ENCODE data around the gene CDC42BPG. TPM values are rescaled to one million over a fixed set of nuclear protein-coding genes. Genes with fewer than 3 reads are reported as not detected.
"Not testable (repeated sequence)": the region's sequence is repeated elsewhere in the genome, so short reads cannot be mapped to it uniquely, and the experiment has no call there.

The CDC42BPG gene
- total RNA-seq, 1 donor from 2014 or later: 0.42 TPM

GRCh38 chr11:64836448-64837072 is 7.9 kb downstream of the CDC42BPG start:
- intact Hi-C loops (cut with micrococcal nuclease): no loop called here

GRCh38 chr11:64835616-64836447 is 8.6 kb downstream of the CDC42BPG start:
- intact Hi-C loops (cut with micrococcal nuclease): no loop called here

DNA sequence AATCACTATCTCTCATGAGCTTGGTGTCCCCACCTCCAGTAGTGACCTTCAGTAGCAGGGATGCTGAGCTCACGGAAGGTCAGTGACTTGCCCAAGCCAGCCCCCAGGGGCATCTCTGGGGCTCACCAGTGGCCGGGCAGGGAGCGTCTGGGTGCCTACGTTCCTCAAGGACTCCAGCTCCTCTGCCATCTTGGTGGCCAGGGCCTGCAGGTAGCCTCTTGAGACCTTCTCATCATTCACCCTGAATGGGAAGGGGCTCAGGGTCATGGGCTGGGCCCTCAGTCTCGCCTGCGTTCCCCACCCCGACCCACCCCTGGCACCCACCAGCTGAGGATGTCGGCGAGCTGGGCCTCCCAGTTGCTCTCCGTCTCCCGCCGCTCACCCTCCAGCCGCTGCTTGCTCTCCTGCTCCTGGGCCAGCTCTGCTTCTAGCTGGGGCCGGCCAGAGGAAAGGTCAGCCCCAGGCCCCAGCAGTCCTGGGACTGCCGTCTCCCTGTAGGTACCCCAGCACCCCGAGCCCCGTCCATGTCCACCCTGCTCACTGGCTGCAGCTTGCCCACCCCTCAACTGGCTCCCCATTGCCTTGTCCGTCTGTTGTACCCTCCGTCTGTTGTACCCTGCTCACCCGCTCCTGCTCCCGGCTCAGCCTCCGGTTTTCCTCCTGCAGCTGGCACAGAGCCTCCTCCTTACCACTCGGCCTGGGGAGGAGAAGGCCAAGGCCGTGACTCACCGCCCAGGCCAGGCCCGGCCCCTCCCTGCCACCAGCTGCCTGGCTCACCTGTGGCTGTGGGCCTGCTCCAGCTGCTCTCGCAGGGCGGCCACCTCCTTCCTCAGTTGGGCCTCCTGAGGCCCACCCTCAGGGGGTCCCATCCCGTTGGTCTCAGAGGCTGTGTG is 9.5 kb downstream of the CDC42BPG start:
- intact Hi-C loops (cut with micrococcal nuclease): no loop called here

GRCh38 chr11:64834031-64834722 is 10.3 kb downstream of the CDC42BPG start:
- intact Hi-C loops (cut with micrococcal nuclease): no loop called here

DNA sequence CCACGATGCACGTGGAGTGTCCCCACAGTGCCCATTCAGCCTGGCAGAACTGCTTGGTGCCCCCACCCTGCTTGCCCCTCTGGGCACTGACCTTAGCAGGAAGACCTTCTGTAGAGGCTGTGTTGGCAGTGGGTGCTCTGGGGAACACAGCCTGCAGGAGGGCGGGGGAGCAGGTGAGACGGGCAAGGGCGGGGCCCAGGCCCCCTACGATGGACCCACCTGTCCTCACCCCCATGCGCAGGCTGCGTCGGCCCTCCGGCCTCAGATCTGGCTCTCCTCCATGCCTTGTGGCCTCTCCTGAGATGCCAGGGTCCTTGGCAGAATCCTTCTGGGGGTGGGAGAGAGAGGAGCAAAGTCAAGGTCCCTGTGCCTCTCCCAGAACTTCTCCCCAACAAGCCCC is 10.9 kb downstream of the CDC42BPG start:
- intact Hi-C loops (cut with micrococcal nuclease): no loop called here

GRCh38 chr11:64833198-64833502 is 11.3 kb downstream of the CDC42BPG start:
- intact Hi-C loops (cut with micrococcal nuclease): no loop called here

- intact Hi-C loops (cut with micrococcal nuclease): no loop called here
Observed at GRCh38 chr11:64832467-64833197, 11.8 kb downstream of the CDC42BPG start.

GRCh38 chr11:64831411-64831891 is 13.0 kb downstream of the CDC42BPG start:
- intact Hi-C loops (cut with micrococcal nuclease): no loop called here

DNA sequence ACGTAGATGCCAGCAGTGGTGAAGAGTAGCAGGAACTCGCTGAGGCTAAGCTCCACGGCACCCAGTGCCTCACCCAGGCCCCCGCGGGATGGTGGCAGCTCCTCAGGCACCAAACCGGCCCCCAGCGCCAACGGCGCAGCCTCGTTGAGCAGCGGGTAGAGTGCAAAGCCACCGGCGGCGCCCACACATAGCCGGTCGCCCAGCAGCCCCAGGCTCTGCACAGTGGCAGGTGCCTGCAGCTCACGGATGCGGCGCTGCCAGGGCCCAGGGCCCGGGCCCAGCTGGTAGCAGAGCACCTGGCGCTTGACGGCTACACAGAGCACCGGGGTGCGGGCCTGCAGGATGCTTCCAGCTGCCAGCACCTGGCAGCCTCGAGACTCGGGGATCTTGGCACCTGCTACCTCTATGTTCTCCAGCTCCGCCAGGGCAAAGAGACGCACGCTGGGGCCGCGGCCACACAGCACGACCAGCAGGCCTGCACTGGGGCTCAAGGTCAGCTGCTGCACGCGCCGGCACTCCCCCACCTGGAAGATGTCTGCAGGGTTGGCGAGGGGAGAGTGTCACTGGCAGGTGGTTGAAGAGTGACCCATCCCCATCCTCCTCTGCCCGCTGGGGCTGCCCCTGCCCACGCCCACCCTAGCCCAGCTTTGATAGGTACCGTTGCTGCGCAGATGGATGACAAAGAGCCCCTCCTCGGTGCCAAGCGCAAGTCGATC is 14.8 kb downstream of the CDC42BPG start:
- intact Hi-C loops (cut with micrococcal nuclease): no loop called here

DNA sequence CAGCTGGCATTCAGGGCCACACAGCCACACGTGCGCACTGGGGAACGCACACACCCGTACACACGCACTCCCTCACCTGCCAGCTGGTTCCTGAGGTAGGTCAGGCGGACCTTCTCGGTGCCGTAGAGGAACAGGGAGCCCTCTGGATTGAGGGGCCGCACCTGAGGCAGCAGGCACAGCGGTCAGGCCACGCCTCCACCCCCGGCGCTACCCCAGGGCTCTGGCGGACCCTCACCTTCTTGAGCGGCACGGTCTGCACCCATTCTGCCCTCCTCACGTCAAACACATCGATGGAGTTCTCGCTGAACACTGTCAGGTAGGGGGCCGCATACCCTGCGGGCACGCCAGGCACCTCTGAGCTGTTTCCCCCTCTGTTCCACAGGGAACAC is 17.0 kb downstream of the CDC42BPG start:
- intact Hi-C loops (cut with micrococcal nuclease): no loop called here

DNA sequence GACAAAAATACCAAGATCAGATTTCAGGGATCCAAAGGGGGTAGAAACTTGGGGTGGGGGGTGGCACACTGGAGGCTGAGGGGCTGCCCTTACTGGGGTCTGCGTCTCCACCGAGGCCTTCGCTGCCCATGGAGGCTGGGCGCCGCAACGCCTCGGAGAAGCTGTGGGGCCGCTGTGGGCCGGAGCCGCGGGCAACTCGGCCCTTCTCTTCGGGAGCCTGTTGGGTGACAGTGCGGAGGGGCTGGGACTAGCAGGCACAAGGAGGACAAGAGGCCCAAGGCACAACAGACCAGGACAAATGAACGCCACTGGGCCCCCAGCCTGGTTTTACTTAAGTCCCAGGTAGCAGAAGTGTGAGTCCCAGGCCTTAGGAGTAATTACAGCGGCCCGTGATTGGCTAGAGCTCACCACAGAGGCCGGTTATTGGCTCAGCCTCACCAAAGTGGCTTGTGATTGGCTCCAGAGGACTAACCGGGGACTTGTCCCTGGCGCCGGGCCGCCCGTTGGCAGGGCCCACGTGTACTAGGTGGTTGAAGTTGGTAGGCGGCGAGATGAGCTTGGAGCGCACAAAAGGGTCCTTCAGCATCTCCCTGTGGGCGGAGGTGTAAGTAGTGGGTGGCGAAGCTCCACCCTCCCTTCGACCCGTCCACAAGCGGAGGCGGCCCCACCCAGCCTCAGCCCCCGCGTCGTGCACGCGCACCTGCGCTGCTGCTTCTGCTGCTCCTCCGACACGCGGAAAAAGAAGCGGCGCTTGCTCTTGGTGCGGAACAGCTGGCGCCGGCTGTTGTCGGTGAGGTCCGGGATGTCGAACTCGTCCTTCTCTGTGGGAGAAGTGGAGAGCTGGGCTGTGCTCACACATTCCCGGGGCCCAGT is 17.6 kb downstream of the CDC42BPG start:
- intact Hi-C loops (cut with micrococcal nuclease): no loop called here

DNA sequence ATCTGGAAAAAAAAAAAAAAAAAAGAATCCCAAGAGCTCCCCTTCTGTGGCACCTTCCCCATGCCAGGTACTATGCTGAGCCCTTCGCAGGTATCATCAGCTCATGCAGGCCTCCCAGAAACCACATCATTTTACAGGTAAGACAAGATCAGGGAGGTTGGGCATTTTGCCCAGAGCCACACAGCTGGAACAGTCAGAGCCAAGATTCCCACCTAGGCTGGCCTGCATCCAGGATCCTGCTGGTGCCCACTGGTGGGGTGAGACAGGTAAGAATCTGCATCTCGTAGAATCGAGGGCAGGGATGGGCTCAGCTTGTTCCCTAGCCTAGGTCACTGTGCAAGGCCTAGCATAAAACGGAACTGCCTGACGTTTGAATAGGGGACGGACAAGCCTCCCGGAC is 18.4 kb downstream of the CDC42BPG start:
- intact Hi-C loops (cut with micrococcal nuclease): no loop called here

DNA sequence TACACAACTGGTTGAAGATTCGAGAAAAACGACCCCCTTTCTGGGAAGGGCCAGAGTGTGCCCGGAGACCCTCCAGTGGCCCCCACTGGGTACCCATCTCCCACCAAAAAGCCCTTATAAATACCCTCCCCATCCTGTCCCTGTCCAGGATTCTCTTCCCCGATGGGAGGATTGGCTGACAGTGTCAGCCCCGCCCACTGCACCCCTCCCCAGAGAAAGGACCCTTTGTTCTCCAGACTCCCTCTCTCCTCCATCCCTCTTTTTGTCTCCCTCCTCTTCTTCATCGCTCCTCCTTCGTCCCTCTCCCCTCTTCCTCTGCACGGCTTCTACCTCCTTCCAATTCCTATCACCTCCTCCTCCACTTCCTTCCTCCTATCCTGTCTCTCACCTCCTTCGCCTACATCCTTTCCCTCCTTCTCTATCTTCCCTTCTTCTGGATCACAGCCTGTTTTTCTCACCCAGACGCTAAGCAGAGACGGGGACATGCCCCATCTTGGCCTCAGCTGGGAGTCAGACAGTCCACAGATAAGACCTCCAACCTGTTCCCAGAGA is 20.8 kb downstream of the CDC42BPG start:
- intact Hi-C loops (cut with micrococcal nuclease): no loop called here

DNA sequence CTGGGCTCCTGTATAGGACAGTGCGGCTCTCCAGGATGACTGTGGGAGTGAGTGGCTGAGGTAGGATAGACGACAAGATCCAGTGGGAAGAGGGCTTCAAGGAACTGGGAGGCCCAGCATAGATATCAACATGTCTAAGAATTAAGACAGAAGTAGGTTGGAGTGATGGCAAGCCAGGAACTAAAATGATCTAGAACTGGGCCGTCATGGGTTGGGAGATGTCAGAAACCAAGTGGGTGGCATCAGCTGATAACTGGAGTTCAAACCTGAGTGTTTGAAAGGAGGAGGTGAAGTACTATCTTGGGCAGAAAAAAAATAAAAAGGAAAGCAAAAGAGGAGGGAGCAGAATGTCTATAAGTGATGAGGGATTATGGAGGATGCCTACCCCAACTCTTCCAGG is 27.0 kb downstream of the CDC42BPG start:
- intact Hi-C loops (cut with micrococcal nuclease): no loop called here

GRCh38 chr11:64815433-64815832 is 29.0 kb downstream of the CDC42BPG start:
- intact Hi-C loops (cut with micrococcal nuclease): not testable (repeated sequence)

DNA sequence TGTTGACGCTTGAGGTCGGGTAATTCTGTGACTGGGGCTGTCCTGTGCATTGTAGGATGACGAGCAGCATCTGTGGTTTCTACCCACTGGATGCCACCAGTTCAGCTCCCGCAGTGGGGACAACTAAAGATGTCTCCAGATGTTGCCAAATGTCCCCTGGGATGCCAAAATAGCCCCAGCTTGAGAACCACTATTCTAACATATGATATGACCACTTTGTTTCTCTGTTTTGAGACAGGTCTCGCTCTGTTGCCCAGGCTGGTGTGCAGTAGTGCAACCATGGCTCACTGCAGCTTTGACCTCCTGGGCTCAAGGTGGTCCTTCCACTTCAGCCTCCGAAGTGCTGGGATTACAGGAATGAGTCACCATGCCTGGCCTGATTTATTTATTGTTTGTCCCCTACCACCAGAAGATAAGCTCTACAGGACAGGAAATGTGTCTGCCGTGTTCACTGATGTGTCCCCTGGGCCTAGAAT is 29.7 kb downstream of the CDC42BPG start:
- intact Hi-C loops (cut with micrococcal nuclease): loop anchor here (5.0 kb wide), 1 partner anchor 63 kb away; the partner anchor contains the start of gene EHD1

- intact Hi-C loops (cut with micrococcal nuclease): loop anchor here (5.0 kb wide), 1 partner anchor 63 kb away; the partner anchor contains the start of gene EHD1
Observed at GRCh38 chr11:64813826-64814225, 30.6 kb downstream of the CDC42BPG start.

DNA sequence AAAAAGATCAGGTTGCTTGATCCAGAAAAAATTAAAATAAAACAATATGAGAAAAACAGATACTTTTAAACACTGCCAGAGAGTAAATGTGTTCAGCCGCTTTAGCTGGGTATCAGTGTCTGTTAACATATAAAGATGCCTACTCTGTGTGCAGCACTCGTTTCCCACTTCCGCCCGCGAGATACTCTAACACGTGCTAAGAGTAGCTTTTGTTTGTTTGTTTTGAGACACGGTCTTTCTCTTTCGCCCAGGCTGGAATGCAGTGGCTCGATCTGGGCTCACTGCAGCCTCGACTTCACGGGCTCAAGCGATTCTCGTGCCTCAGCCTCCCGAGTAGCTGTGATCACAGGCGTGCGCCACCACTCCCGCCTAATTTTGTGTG is 33.6 kb downstream of the CDC42BPG start:
- intact Hi-C loops (cut with micrococcal nuclease): loop anchor here (1.0 to 5.0 kb wide), 9 partner anchors 9 to 763 kb away; partner anchors contain the start of genes ATG2A, CDC42BPG, EHD1 and POLA2
